Myocyte (in vitro differentiated cells): ENCODE results near the gene MORF4L1. TPM values are rescaled to one million over a fixed set of nuclear protein-coding genes. Genes with fewer than 3 reads are reported as not detected.

Experiments used
- DNase-seq: peaks from one replicate; pipeline ENCODE4 v3.0.0-alpha.2; 2012; ENCODE audit warnings: low read depth
- total RNA-seq: library from RNA; depleted of rRNA; stranded (reverse); fragments of >200 nt; gene quantifications from 2 replicates; pipeline ENCODE4 v1.2.3, GENCODE V29; 2014

Gene MORF4L1
- total RNA-seq, 1 donor from 2014 or later, result 527 TPM

DNA sequence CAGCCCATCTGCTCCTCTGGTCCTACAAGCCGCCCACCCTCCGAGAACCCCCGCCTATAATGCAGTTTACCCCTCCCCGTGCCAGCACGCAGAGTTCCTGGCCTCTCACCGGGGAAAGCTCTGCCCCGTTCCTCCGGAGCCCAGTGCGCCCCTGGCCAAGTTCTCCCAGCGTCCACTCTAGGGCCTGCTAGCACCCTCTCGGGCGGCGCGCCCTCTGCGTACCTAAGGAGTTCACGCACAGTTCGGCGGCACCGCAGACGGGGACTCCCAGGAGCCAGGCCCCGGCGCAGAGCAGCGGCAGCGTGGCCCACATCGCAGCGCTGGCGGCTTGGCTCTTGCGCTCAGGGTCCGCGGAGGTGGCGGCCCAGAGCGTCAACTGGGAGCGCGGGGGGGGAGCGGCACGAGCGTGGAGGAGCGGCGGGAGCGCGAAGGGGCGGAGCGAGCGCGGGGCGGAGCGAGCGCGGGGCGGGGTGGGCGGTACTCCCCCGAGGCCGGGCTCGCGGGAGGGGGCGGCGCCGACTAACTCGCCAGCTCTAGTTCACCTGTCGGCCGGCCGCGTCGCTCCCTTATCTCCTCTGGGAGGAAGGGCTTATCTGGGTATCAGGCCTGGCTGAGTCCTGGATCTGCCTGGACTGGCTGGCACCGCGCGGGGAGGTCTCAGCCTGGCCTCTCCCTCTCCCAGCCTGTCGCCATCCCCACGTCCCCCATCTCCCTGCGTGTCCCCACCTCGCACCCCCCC, 72.1 kb downstream of the MORF4L1 start, which contains the start of gene CTSH:
Gene CTSH (minus strand): TSS at position 378 of the 739 bp plus-strand sequence. CDS start 65 bp downstream, at position 313.
- DNase-seq, result peak; percentile 76

DNA sequence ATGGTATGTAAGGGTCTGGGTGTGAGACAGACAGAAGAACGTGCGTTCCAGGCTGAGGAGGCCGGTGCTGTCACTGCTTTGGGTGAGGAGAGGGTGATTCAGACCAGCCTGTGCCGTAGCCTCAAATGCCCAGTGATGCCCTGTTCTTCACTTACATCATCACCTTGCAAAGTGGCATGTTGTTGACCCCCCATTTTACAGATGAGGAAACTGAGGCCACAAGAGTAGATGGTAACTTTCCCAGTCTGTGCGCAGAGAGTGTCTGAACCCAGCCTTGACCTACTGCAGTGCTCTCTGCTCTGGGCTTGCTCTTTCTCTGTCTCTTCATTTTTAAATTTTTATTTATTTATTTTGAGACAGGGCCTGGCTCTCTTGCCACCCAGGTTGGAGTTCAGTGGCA, 73.8 kb downstream of the MORF4L1 start:
- no peak for DNase-seq

DNA sequence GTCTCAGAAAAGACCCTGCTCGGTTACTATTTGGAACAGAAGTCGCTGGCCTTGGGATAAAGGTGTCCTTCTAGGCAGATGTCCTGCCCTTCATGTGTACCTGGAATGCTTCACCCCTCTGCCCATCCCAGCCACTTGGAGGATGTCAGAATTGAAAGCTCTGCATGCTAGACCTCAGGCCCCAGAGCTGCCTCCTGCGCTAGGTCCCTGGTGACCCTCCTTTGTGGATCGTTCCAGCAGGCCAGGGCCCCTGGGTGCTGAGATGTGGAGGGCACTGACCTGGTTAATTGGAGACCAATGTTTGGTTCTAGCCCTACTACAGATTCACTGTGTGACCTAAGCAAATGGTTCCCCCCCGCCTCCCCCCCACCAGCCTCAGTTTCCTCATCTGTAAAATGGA, 74.8 kb downstream of the MORF4L1 start:
- no peak for DNase-seq

Other genes starting within 250 kb of the MORF4L1 start
- not detected in 2 replicates for gene CHRNB4, start 231.7 kb upstream of the MORF4L1 start, total RNA-seq
- gene ADAMTS7, start 61.4 kb upstream of the MORF4L1 start, total RNA-seq, result 31.9 and 36.4 TPM in 2 replicates
- gene CTSH, start 72.2 kb downstream of the MORF4L1 start, total RNA-seq, result 1,721 and 2,454 TPM in 2 replicates
- gene RASGRF1, start 217.9 kb downstream of the MORF4L1 start, total RNA-seq, result 7.4 and 29.1 TPM in 2 replicates